ENCODE results near the gene ZNF318.
"Not testable (repeated sequence)": the region's sequence is repeated elsewhere in the genome, so short reads cannot be mapped to it uniquely, and the experiment has no call there.

ZNF318 gene

GRCh38 chr6:43368259-43369160 lies 937 bp downstream of the ZNF318 start:
- TF ChIP-seq CTCF (IDR thresholded peaks at IDR 0.05; ENCODE audit: low read length, missing control alignments): no peak
- H3K4me3 ChIP-seq (replicated peaks; ENCODE audit: low read depth, low read length): peak overlapping the region; percentile 74
- peak; percentile 49 for DNase-seq (ENCODE audit: low read depth)

- TF ChIP-seq CTCF (IDR thresholded peaks at IDR 0.05; ENCODE audit: low read length, missing control alignments): no peak
- DNase-seq (ENCODE audit: low read depth): no peak
- H3K4me3 ChIP-seq (replicated peaks; ENCODE audit: low read depth, low read length): no peak overlapping the region
These were observed 2.0 kb downstream of the ZNF318 start for GRCh38 chr6:43367245-43367984.

GRCh38 chr6:43361269-43361668 lies 8.2 kb downstream of the ZNF318 start:
- DNase-seq (ENCODE audit: low read depth): no peak
- TF ChIP-seq CTCF (IDR thresholded peaks at IDR 0.05; ENCODE audit: low read length, missing control alignments): no peak
- no peak overlapping the region for H3K4me3 ChIP-seq (replicated peaks; ENCODE audit: low read depth, low read length)

- no peak for DNase-seq (ENCODE audit: low read depth)
- no peak for TF ChIP-seq CTCF (IDR thresholded peaks at IDR 0.05; ENCODE audit: low read length, missing control alignments)
- no peak overlapping the region for H3K4me3 ChIP-seq (replicated peaks; ENCODE audit: low read depth, low read length)
These were observed 9.6 kb downstream of the ZNF318 start for GRCh38 chr6:43359831-43360230.

- H3K4me3 ChIP-seq (replicated peaks; ENCODE audit: low read depth, low read length): no peak overlapping the region
- DNase-seq (ENCODE audit: low read depth): no peak
- TF ChIP-seq CTCF (IDR thresholded peaks at IDR 0.05; ENCODE audit: low read length, missing control alignments): no peak
These were observed 10.1 kb downstream of the ZNF318 start for GRCh38 chr6:43359381-43359780.

GRCh38 chr6:43355862-43356590 lies 13.4 kb downstream of the ZNF318 start:
- H3K4me3 ChIP-seq (replicated peaks; ENCODE audit: low read depth, low read length): no peak overlapping the region
- DNase-seq (ENCODE audit: low read depth): peak; percentile 40
- TF ChIP-seq CTCF (IDR thresholded peaks at IDR 0.05; ENCODE audit: low read length, missing control alignments): peak; percentile 46

GRCh38 chr6:43351951-43352350 lies 17.5 kb downstream of the ZNF318 start:
- not testable (repeated sequence) for H3K4me3 ChIP-seq (replicated peaks; ENCODE audit: low read depth, low read length); DNase-seq (ENCODE audit: low read depth)
